ENCODE data around the gene TEPSIN. TPM values are rescaled to one million over a fixed set of nuclear protein-coding genes. Genes with fewer than 3 reads are reported as not detected.

Gene TEPSIN
- total RNA-seq, 1 experiment from 2014 or later = 38.8 TPM

DNA sequence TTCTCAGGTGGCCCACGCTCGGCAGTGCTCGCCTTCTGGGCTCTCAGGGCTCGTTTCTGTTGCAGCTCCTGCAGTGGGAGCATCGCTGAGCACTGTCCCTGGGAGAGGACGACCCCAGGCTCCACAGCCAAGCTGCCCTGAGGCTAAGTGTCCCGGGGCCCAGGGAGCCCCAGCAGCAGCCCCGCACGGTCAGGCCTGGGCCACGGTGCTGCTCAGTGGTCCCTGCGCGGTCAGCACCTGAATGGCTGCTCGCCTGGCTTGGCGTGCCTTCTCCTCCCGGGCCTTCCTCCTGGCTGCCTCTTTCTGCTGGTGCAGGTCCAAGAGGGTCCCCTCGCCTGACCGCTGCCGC lies 39.4 kb downstream of the TEPSIN start:
- H3K36me3 Mint-ChIP-seq (ENCODE audit: insufficient read depth in 1 of 3, low read depth in 3 of 3) = peaks cover 0 to 23% (median 15%) of the 10 kb centered on the region in 3 experiments; a peak in 5 of 7 replicates
- no peaks in the 10 kb centered on the region for H3K27me3 Mint-ChIP-seq (ENCODE audit: low read depth)

More for the DNA sequence above, 39.4 kb downstream of the TEPSIN start:
- Histone ChIP-seq H2BK120ac (ENCODE audit: low read depth, low read length, poor library complexity, severe bottlenecking) (no peak overlapping the region), H3T11ph (ENCODE audit: low read length) (no peak overlapping the region), H4K91ac (ENCODE audit: insufficient read length, low read depth, low read length) (no peak overlapping the region), H2BK5ac (ENCODE audit: insufficient read length, low read length) (no peak overlapping the region), H3K23ac (ENCODE audit: insufficient read length, low read depth, low read length) (no peak overlapping the region), H3K4ac (ENCODE audit: low read depth, low read length) (no peak overlapping the region), H2AK5ac (ENCODE audit: insufficient read length, low read length) (no peak overlapping the region), H3K23me2 (ENCODE audit: insufficient read length, low read depth, low read length, poor library complexity, severe bottlenecking) (no peaks in the 10 kb centered on the region), H3K56ac (ENCODE audit: insufficient read length, low read depth, low read length) (no peak overlapping the region), H3K4me1 (ENCODE audit: insufficient read depth, low read length) (no peaks in the 10 kb centered on the region), H3K79me1 (ENCODE audit: insufficient read depth, low read depth, low read length, poor library complexity, severe bottlenecking) (no peaks in the 10 kb centered on the region), H3K4me2 (ENCODE audit: insufficient read depth, insufficient read length, low read length) (no peak overlapping the region), H3K9ac (ENCODE audit: extremely low read depth, insufficient read length, low read length) (no peak overlapping the region), H4K20me1 (ENCODE audit: control insufficient read depth, insufficient read depth, insufficient read length) (no peaks in the 10 kb centered on the region), H3K27ac (ENCODE audit: insufficient read length, low read depth, low read length) (no peak overlapping the region), H3K9me3 (ENCODE audit: control insufficient read depth, low read depth, low read length) (no peaks in the 10 kb centered on the region), H2BK20ac (ENCODE audit: low read depth, low read length, poor library complexity, severe bottlenecking) (no peak overlapping the region), H2BK15ac (ENCODE audit: low read depth, low read length) (no peak overlapping the region), H2AFZ (ENCODE audit: low read length) (no peak overlapping the region), H4K5ac (ENCODE audit: insufficient read length, low read depth, low read length) (no peak overlapping the region), H3K27me3 (ENCODE audit: insufficient read depth, low read length) (no peaks in the 10 kb centered on the region), H3K14ac (ENCODE audit: insufficient read depth, low read length) (no peak overlapping the region), H3K79me2 (ENCODE audit: insufficient read depth, low read length) (no peaks in the 10 kb centered on the region), H4K8ac (replicated peaks; ENCODE audit: insufficient read length, low read depth, low read length) (no peak overlapping the region), H2BK12ac (ENCODE audit: insufficient read length, low read depth, low read length) (no peak overlapping the region), H3K18ac (ENCODE audit: insufficient read length, low read depth, low read length) (no peak overlapping the region)
- Mint-ChIP-seq H3K27ac (no peak overlapping the region), H3K4me3 (no peak overlapping the region), H3K9me3 (no peaks in the 10 kb centered on the region), H3K4me1 (peaks cover 3% of the 10 kb centered on the region in 2 experiments; a peak in 2 of 4 replicates)
- TF ChIP-seq, protein P1, sequence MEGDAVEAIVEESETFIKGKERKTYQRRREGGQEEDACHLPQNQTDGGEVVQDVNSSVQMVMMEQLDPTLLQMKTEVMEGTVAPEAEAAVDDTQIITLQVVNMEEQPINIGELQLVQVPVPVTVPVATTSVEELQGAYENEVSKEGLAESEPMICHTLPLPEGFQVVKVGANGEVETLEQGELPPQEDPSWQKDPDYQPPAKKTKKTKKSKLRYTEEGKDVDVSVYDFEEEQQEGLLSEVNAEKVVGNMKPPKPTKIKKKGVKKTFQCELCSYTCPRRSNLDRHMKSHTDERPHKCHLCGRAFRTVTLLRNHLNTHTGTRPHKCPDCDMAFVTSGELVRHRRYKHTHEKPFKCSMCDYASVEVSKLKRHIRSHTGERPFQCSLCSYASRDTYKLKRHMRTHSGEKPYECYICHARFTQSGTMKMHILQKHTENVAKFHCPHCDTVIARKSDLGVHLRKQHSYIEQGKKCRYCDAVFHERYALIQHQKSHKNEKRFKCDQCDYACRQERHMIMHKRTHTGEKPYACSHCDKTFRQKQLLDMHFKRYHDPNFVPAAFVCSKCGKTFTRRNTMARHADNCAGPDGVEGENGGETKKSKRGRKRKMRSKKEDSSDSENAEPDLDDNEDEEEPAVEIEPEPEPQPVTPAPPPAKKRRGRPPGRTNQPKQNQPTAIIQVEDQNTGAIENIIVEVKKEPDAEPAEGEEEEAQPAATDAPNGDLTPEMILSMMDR (conservative IDR thresholded peaks at IDR 0.05) = no peak
- no CpG with 5 or more reads among the region's 18 CpGs for WGBS (ENCODE audit: extremely low coverage, insufficient read length, low lambda C conversion rate)
- no peak for DNase-seq
